HEK293T (cell line): ENCODE results near the gene CDK14.

ENCODE experiments used
- ARNT ChIP-seq: fragments of 450-650 bp; IDR thresholded peaks from 2 replicates; pipeline ENCODE4 v1.6.1; 2017; ENCODE audit warnings: mild to moderate bottlenecking
- BHLHE40 ChIP-seq: fragments of 450-650 bp; IDR thresholded peaks from 2 replicates; pipeline ENCODE4 v1.6.1; 2016; ENCODE audit warnings: mild to moderate bottlenecking, moderate library complexity, borderline replicate concordance
- FOXA1 ChIP-seq: fragments of 450-650 bp; IDR thresholded peaks from 2 replicates; pipeline ENCODE4 v1.6.1; 2016; ENCODE audit warnings: mild to moderate bottlenecking
- FOXM1 ChIP-seq: fragments of 450-650 bp; IDR thresholded peaks from 2 replicates; pipeline ENCODE4 v1.6.1; 2017; ENCODE audit warnings: mild to moderate bottlenecking, borderline replicate concordance
- LEF1 ChIP-seq: fragments of 450-650 bp; IDR thresholded peaks from 2 replicates; pipeline ENCODE4 v1.6.1; 2017; ENCODE audit warnings: mild to moderate bottlenecking, borderline replicate concordance
- NFRKB ChIP-seq: fragments of 450-650 bp; IDR thresholded peaks from 2 replicates; pipeline ENCODE4 v1.6.1; 2016; ENCODE audit warnings: mild to moderate bottlenecking, moderate library complexity
- SP1 ChIP-seq: fragments of 450-650 bp; IDR thresholded peaks from 2 replicates; pipeline ENCODE4 v1.6.1; 2017
- TARDBP ChIP-seq: fragments of 450-650 bp; IDR thresholded peaks from 2 replicates; pipeline ENCODE4 v1.6.1; 2016
- ZNF384 ChIP-seq: fragments of 450-650 bp; IDR thresholded peaks from 2 replicates; pipeline ENCODE4 v1.6.1; 2016

GRCh38 chr7:90897961-90898469 lies 301.9 kb downstream of the CDK14 start:
- TF ChIP-seq LEF1 (no peak), FOXM1 (no peak), SP1 (no peak), ZNF384 (no peak), NFRKB (no peak), FOXA1 (no peak), TARDBP (no peak), ARNT (no peak), BHLHE40 (no peak)
